ENCODE data around the gene NDRG4.

GRCh38 chr16:58510776-58511628 is 11.1 kb downstream of the NDRG4 start:
- TF ChIP-seq CBX5 (CRISPR knock-in tag; IDR thresholded peaks at IDR 0.05; ENCODE audit: borderline replicate concordance): no peak
- TF ChIP-seq, protein P1, sequence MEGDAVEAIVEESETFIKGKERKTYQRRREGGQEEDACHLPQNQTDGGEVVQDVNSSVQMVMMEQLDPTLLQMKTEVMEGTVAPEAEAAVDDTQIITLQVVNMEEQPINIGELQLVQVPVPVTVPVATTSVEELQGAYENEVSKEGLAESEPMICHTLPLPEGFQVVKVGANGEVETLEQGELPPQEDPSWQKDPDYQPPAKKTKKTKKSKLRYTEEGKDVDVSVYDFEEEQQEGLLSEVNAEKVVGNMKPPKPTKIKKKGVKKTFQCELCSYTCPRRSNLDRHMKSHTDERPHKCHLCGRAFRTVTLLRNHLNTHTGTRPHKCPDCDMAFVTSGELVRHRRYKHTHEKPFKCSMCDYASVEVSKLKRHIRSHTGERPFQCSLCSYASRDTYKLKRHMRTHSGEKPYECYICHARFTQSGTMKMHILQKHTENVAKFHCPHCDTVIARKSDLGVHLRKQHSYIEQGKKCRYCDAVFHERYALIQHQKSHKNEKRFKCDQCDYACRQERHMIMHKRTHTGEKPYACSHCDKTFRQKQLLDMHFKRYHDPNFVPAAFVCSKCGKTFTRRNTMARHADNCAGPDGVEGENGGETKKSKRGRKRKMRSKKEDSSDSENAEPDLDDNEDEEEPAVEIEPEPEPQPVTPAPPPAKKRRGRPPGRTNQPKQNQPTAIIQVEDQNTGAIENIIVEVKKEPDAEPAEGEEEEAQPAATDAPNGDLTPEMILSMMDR (CRISPR knock-in tag; IDR thresholded peaks at IDR 0.05): no peak
- no peak for TF ChIP-seq MYC (CRISPR knock-in tag; IDR thresholded peaks at IDR 0.05; ENCODE audit: borderline replicate concordance)
- no peak for TF ChIP-seq CERS6 (CRISPR knock-in tag; IDR thresholded peaks at IDR 0.05)
- TF ChIP-seq, protein P2, sequence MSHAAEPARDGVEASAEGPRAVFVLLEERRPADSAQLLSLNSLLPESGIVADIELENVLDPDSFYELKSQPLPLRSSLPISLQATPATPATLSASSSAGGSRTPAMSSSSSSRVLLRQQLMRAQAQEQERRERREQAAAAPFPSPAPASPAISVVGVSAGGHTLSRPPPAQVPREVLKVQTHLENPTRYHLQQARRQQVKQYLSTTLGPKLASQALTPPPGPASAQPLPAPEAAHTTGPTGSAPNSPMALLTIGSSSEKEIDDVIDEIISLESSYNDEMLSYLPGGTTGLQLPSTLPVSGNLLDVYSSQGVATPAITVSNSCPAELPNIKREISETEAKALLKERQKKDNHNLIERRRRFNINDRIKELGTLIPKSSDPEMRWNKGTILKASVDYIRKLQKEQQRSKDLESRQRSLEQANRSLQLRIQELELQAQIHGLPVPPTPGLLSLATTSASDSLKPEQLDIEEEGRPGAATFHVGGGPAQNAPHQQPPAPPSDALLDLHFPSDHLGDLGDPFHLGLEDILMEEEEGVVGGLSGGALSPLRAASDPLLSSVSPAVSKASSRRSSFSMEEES (CRISPR knock-in tag; IDR thresholded peaks at IDR 0.05): no peak
- TF ChIP-seq ATF6 (CRISPR knock-in tag; conservative IDR thresholded peaks at IDR 0.05): no peak
- TF ChIP-seq REPIN1 (CRISPR knock-in tag; IDR thresholded peaks at IDR 0.05; ENCODE audit: borderline replicate concordance, low read depth): no peak
